Measurements from ENCODE around the gene PPP1R14C. TPM values are rescaled to one million over a fixed set of nuclear protein-coding genes. Genes with fewer than 3 reads are reported as not detected.

PPP1R14C gene
- polyA plus RNA-seq, 1 donor (not counting 4 experiments of a cell fraction or from before 2014, with no cell fraction given) = 50.6 TPM

DNA sequence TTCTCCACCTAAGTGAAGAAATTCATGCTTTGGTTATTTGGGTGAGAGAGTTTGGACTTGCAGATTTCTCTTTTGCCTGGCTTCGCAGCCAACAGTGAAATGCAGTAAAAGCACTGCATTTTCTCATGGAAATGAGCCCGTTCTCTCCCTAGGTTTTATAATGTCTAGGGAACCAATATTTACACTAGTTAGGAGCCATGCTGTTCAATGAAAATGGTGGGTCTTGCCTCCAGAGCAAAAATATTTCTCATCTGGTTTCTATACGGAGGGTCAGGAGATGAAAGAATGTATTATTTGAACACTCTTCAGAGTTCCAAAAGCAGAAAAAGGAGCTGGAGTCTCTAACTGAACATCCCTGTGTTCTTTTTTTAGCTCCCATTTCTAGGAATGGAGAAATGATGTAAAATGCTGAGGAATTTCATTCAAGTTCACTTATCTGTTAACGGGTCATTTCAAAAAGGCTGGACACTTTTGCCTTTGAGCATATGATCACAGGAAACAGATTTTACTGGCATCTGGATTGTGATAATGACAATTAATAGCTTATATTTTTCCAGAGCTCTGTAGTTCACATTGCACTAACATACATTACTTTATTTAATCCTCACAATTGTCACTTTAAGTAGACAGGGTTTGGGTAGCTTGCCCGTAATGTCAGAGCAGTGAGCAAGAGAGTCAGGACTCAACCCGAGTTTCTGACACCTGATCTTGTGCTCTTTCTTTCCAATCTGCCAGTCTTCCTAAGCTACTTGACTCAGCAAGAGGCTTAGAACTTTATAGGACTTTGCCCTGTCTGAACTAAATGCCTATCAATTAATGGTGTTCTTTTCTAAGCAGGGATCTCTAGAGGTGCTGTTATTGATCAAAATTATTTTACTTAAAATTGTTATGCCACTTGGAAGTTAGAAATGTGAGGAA lies 78.0 kb downstream of the PPP1R14C start:
- Histone ChIP-seq H3K9ac (ENCODE audit: control insufficient read depth, extremely low read depth, insufficient read depth, low read length) (no peak overlapping the region), H3K79me2 (ENCODE audit: control insufficient read depth, insufficient read depth, low read length) (no peaks in the 10 kb centered on the region), H3K4me2 (ENCODE audit: control insufficient read depth, extremely low read depth, insufficient read depth, low read depth, low read length) (no peak overlapping the region), H3K9me3 (ENCODE audit: control insufficient read depth, low read depth, low read length) (no peaks in the 10 kb centered on the region), H3K9me1 (ENCODE audit: control insufficient read depth, extremely low read depth, insufficient read depth, low read length) (no peaks in the 10 kb centered on the region), H4K20me1 (ENCODE audit: control insufficient read depth, extremely low read depth, insufficient read depth, low read length) (no peaks in the 10 kb centered on the region), H3K36me3 (ENCODE audit: control insufficient read depth in 2 of 2, extremely low read depth in 1 of 2, insufficient read depth in 2 of 2, low read length in 2 of 2) (peaks cover 0 to 2% of the 10 kb centered on the region in 2 experiments), H2AFZ (ENCODE audit: control insufficient read depth, low read length) (no peak overlapping the region), H3K4me3 (ENCODE audit: control insufficient read depth in 2 of 3, extremely low read depth in 1 of 3, insufficient read depth in 2 of 3, low read depth in 1 of 3, low read length in 3 of 3) (no peak overlapping the region), H3K4me1 (ENCODE audit: control insufficient read depth, extremely low read depth, insufficient read depth, low read length) (no peaks in the 10 kb centered on the region), H3K27ac (ENCODE audit: control insufficient read depth, insufficient read depth, low read length) (no peak overlapping the region), H3K27me3 (ENCODE audit: control insufficient read depth, extremely low read depth, insufficient read depth, low read length) (no peaks in the 10 kb centered on the region)
- FAIRE-seq (no peak), DNase-seq (ENCODE audit: low read depth, low spot score) (no peak)
- TF ChIP-seq, protein P1, sequence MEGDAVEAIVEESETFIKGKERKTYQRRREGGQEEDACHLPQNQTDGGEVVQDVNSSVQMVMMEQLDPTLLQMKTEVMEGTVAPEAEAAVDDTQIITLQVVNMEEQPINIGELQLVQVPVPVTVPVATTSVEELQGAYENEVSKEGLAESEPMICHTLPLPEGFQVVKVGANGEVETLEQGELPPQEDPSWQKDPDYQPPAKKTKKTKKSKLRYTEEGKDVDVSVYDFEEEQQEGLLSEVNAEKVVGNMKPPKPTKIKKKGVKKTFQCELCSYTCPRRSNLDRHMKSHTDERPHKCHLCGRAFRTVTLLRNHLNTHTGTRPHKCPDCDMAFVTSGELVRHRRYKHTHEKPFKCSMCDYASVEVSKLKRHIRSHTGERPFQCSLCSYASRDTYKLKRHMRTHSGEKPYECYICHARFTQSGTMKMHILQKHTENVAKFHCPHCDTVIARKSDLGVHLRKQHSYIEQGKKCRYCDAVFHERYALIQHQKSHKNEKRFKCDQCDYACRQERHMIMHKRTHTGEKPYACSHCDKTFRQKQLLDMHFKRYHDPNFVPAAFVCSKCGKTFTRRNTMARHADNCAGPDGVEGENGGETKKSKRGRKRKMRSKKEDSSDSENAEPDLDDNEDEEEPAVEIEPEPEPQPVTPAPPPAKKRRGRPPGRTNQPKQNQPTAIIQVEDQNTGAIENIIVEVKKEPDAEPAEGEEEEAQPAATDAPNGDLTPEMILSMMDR (optimal IDR thresholded peaks at IDR 0.05 in 1 of 3, IDR thresholded peaks at IDR 0.05 in 1 of 3, conservative IDR thresholded peaks at IDR 0.05 in 1 of 3; ENCODE audit: extremely low read depth in 1 of 3, insufficient read depth in 2 of 3, low read length in 3 of 3) = no peak
- TF ChIP-seq EZH2 (IDR thresholded peaks at IDR 0.05; ENCODE audit: low read length) = no peak
- dilution Hi-C loops (cut with MboI; ENCODE audit: extremely low pct_ligation_motif_present, low sequenced_read_pairs) = no loop called here

DNA sequence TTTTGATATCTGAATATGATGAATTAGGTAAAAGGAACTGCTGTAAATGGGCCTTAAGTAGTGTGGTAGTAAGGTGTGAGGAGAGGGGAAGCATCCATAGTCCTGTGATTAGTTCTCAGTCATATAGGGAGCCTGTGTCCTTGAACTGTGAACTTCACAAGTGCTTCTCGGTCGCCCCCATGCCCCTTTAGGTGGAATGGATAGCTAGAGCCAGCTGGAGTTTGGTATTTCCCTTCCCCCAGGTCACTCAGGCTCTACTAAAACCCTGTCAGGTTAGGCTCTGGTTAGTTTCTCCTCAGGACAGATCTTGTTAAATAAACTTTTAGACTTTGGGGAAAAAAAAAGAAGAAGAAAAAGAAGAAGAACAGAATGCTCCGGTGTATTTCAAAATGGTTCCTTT lies 82.0 kb downstream of the PPP1R14C start:
- no peak overlapping the region for H3K27ac ChIP-seq (ENCODE audit: control insufficient read depth, insufficient read depth, low read length)
- TF ChIP-seq, protein P1 (optimal IDR thresholded peaks at IDR 0.05 in 1 of 3, IDR thresholded peaks at IDR 0.05 in 1 of 3, conservative IDR thresholded peaks at IDR 0.05 in 1 of 3; ENCODE audit: extremely low read depth in 1 of 3, insufficient read depth in 2 of 3, low read length in 3 of 3) = no peak
- no peaks in the 10 kb centered on the region for H3K9me1 ChIP-seq (ENCODE audit: control insufficient read depth, extremely low read depth, insufficient read depth, low read length)
- no peak overlapping the region for H3K9ac ChIP-seq (ENCODE audit: control insufficient read depth, extremely low read depth, insufficient read depth, low read length)
- dilution Hi-C loops (cut with MboI; ENCODE audit: extremely low pct_ligation_motif_present, low sequenced_read_pairs) = no loop called here
- no peaks in the 10 kb centered on the region for H4K20me1 ChIP-seq (ENCODE audit: control insufficient read depth, extremely low read depth, insufficient read depth, low read length)
- FAIRE-seq (no peak), DNase-seq (ENCODE audit: low read depth, low spot score) (no peak)
- no peak overlapping the region for H3K4me2 ChIP-seq (ENCODE audit: control insufficient read depth, extremely low read depth, insufficient read depth, low read depth, low read length)
- no peaks in the 10 kb centered on the region for H3K9me3 ChIP-seq (ENCODE audit: control insufficient read depth, low read depth, low read length)
- no peak overlapping the region for H2AFZ ChIP-seq (ENCODE audit: control insufficient read depth, low read length)
- H3K36me3 ChIP-seq (ENCODE audit: control insufficient read depth in 2 of 2, extremely low read depth in 1 of 2, insufficient read depth in 2 of 2, low read length in 2 of 2) = peaks cover 0 to 2% of the 10 kb centered on the region in 2 experiments
- no peaks in the 10 kb centered on the region for H3K79me2 ChIP-seq (ENCODE audit: control insufficient read depth, insufficient read depth, low read length)
- no peak overlapping the region for H3K4me3 ChIP-seq (ENCODE audit: control insufficient read depth in 2 of 3, extremely low read depth in 1 of 3, insufficient read depth in 2 of 3, low read depth in 1 of 3, low read length in 3 of 3)
- peaks cover 6% of the 10 kb centered on the region for H3K4me1 ChIP-seq (ENCODE audit: control insufficient read depth, extremely low read depth, insufficient read depth, low read length)
- no peaks in the 10 kb centered on the region for H3K27me3 ChIP-seq (ENCODE audit: control insufficient read depth, extremely low read depth, insufficient read depth, low read length)

Measured in keratinocyte (primary cell).